Calu3 (cell line): ENCODE data around the gene FSIP1. TPM values are rescaled to one million over a fixed set of nuclear protein-coding genes. Genes with fewer than 3 reads are reported as not detected.

Experiments used
- BruUV-seq: library from RNA; stranded (reverse); fragments of 400-500 nt; replicated peaks from 2 replicates; lab custom pipeline; 2021; lab: Mats Ljungman, UMichigan
- CTCF ChIA-PET: fragments of 300-600 bp; sonication (Branson Sonifier 250); formaldehyde crosslinking; loops from one replicate; lab custom pipeline; 2022; ENCODE audit warnings: antibody characterized with exemption; lab: Charles Lee
- DNase-seq: peaks from one replicate; pipeline ENCODE4 v3.0.0; 2022
- H3K27ac Mint-ChIP-seq: one replicate; pipeline ENCODE4 v1.8.0; 2022; ENCODE audit warnings: mixed read lengths; ENCODE audit not compliant: unreplicated experiment
- H3K27me3 Mint-ChIP-seq: one replicate; pipeline ENCODE4 v1.8.0; 2022; ENCODE audit warnings: mixed read lengths; ENCODE audit not compliant: unreplicated experiment
- H3K36me3 Mint-ChIP-seq: one replicate; pipeline ENCODE4 v1.8.0; 2022; ENCODE audit warnings: mild to moderate bottlenecking, moderate library complexity, mixed read lengths; ENCODE audit not compliant: insufficient read depth, unreplicated experiment
- H3K4me1 Mint-ChIP-seq: one replicate; pipeline ENCODE4 v1.8.0; 2022; ENCODE audit warnings: mild to moderate bottlenecking, low read depth, mixed read lengths; ENCODE audit not compliant: unreplicated experiment
- H3K4me3 Mint-ChIP-seq: one replicate; pipeline ENCODE4 v1.8.0; 2022; ENCODE audit warnings: mild to moderate bottlenecking, low read depth, moderate library complexity, mixed read lengths; ENCODE audit not compliant: unreplicated experiment
- H3K9me3 Mint-ChIP-seq: one replicate; pipeline ENCODE4 v1.8.0; 2022; ENCODE audit warnings: low read depth, mixed read lengths; ENCODE audit not compliant: unreplicated experiment
- CTCF ChIP-seq: fragments of 200-600 bp; IDR thresholded peaks from one replicate; pipeline ENCODE4 v1.8.0; 2022; ENCODE audit warnings: antibody characterized with exemption; ENCODE audit not compliant: unreplicated experiment
- intact Hi-C: fragments of 100-400 bp; cut with micrococcal nuclease; formaldehyde crosslinking; loops from one replicate; pipeline ENCODE4 v1.10.0; 2022; ENCODE audit not compliant: unreplicated experiment
- total RNA-seq: library from RNA; stranded (reverse); gene quantifications from 2 replicates; pipeline ENCODE4 v1.2.3, GENCODE V29; 2022

The FSIP1 gene
- total RNA-seq, 1 experiment from 2014 or later: 0.28 TPM

- intact Hi-C loops: loop anchor here (1.0 to 10.0 kb wide), 7 partner anchors 177 to 875 kb away; no protein-coding TSS in a partner anchor
- no peak for TF ChIP-seq CTCF
- peak overlapping the region; percentile 75 for H3K4me3 Mint-ChIP-seq
- peaks cover 33% of the 10 kb centered on the region for H3K36me3 Mint-ChIP-seq
- CTCF ChIA-PET: interaction anchor here (0.7 to 2.6 kb wide), 6 partner anchors 50 to 409 kb away, joined by 3 to 37 read pairs (median 5); no protein-coding TSS in a partner anchor
- no peak for DNase-seq
- peak overlapping the region; percentile 67 for H3K27ac Mint-ChIP-seq
- peaks cover 9% of the 10 kb centered on the region for H3K4me1 Mint-ChIP-seq
- no TSS peak for BruUV-seq
- no peaks in the 10 kb centered on the region for H3K9me3 Mint-ChIP-seq
- H3K27me3 Mint-ChIP-seq: no peaks in the 10 kb centered on the region
These were observed 201.3 kb downstream of the FSIP1 start for GRCh38 chr15:39581242-39581792.

- H3K4me1 Mint-ChIP-seq: peaks cover 9% of the 10 kb centered on the region
- peak; percentile 82 for DNase-seq
- H3K4me3 Mint-ChIP-seq: peak within 1 kb of the TSS; percentile 75
- TF ChIP-seq CTCF: no peak
- CTCF ChIA-PET: interaction anchor here (1.1 to 2.6 kb wide), 6 partner anchors 176 to 408 kb away, joined by 3 to 37 read pairs (median 6); no protein-coding TSS in a partner anchor
- no peaks in the 10 kb centered on the region for H3K9me3 Mint-ChIP-seq
- no peaks in the 10 kb centered on the region for H3K27me3 Mint-ChIP-seq
- peaks cover 33% of the 10 kb centered on the region for H3K36me3 Mint-ChIP-seq
- intact Hi-C loops: loop anchor here (1.0 to 10.0 kb wide), 8 partner anchors 176 to 874 kb away; no protein-coding TSS in a partner anchor
- BruUV-seq: no TSS peak
- peak within 1 kb of the TSS; percentile 94 for H3K27ac Mint-ChIP-seq
These were observed 202.0 kb downstream of the FSIP1 start, which contains the start of gene THBS1 for GRCh38 chr15:39580485-39581241. Gene THBS1, plus strand, starts transcription at chr15:39581079. Its CDS starts 779 bp downstream, at chr15:39581858.

GRCh38 chr15:39580117-39580484, 202.5 kb downstream of the FSIP1 start:
- peaks cover 9% of the 10 kb centered on the region for H3K4me1 Mint-ChIP-seq
- peaks cover 33% of the 10 kb centered on the region for H3K36me3 Mint-ChIP-seq
- intact Hi-C loops: loop anchor here (1.0 to 10.0 kb wide), 7 partner anchors 175 to 873 kb away; no protein-coding TSS in a partner anchor
- no peaks in the 10 kb centered on the region for H3K9me3 Mint-ChIP-seq
- CTCF ChIA-PET: interaction anchor here (0.7 to 2.6 kb wide), 6 partner anchors 177 to 408 kb away, joined by 3 to 37 read pairs (median 5); no protein-coding TSS in a partner anchor
- DNase-seq: peak; percentile 90
- H3K27me3 Mint-ChIP-seq: no peaks in the 10 kb centered on the region
- TF ChIP-seq CTCF: peak; percentile 63
- peak overlapping the region; percentile 75 for H3K4me3 Mint-ChIP-seq
- peak overlapping the region; percentile 94 for H3K27ac Mint-ChIP-seq
- no TSS peak for BruUV-seq

- no peak for TF ChIP-seq CTCF
- H3K36me3 Mint-ChIP-seq: peaks cover 33% of the 10 kb centered on the region
- intact Hi-C loops: loop anchor here (1.0 to 10.0 kb wide), 7 partner anchors 175 to 873 kb away; no protein-coding TSS in a partner anchor
- H3K27me3 Mint-ChIP-seq: no peaks in the 10 kb centered on the region
- no TSS peak for BruUV-seq
- H3K9me3 Mint-ChIP-seq: no peaks in the 10 kb centered on the region
- CTCF ChIA-PET: interaction anchor here (0.7 to 2.6 kb wide), 6 partner anchors 177 to 407 kb away, joined by 3 to 37 read pairs (median 5); no protein-coding TSS in a partner anchor
- H3K27ac Mint-ChIP-seq: peak overlapping the region; percentile 94
- peak; percentile 64 for DNase-seq
- peak overlapping the region; percentile 75 for H3K4me3 Mint-ChIP-seq
- H3K4me1 Mint-ChIP-seq: peaks cover 9% of the 10 kb centered on the region
These were observed 203.0 kb downstream of the FSIP1 start for GRCh38 chr15:39579487-39580116.
